ENCODE data around the gene PAFAH1B2. TPM values are rescaled to one million over a fixed set of nuclear protein-coding genes. Genes with fewer than 3 reads are reported as not detected.

The PAFAH1B2 gene
- total RNA-seq, 1 experiment from 2014 or later, result 66.7 TPM

GRCh38 chr11:117171404-117172061 lies 27.4 kb downstream of the PAFAH1B2 start:
- CTCF ChIA-PET, result interaction anchor here (0.8 kb wide), 1 partner anchor 38 kb away, joined by 11 read pairs; no protein-coding TSS in a partner anchor
- no peaks in the 10 kb centered on the region for H3K4me1 Mint-ChIP-seq (ENCODE audit: low read depth, unreplicated experiment)
- peaks cover 26% of the 10 kb centered on the region for H3K36me3 Mint-ChIP-seq (ENCODE audit: insufficient read depth, unreplicated experiment)
- H3K27me3 Mint-ChIP-seq (ENCODE audit: unreplicated experiment), result no peaks in the 10 kb centered on the region
- no peak overlapping the region for H3K4me3 Mint-ChIP-seq (ENCODE audit: low read depth, unreplicated experiment)
- no peak overlapping the region for H3K27ac Mint-ChIP-seq (ENCODE audit: unreplicated experiment)
- DNase-seq, result no peak
- no TSS peak for BruUV-seq (replicated peaks)
- TF ChIP-seq CTCF (IDR thresholded peaks at IDR 0.05; ENCODE audit: unreplicated experiment), result no peak
- no peaks in the 10 kb centered on the region for H3K9me3 Mint-ChIP-seq (ENCODE audit: low read depth, unreplicated experiment)
- intact Hi-C loops (cut with micrococcal nuclease; ENCODE audit: unreplicated experiment), result no loop called here

- intact Hi-C loops (cut with micrococcal nuclease; ENCODE audit: unreplicated experiment), result no loop called here
- H3K27ac Mint-ChIP-seq (ENCODE audit: unreplicated experiment), result no peak overlapping the region
- H3K4me3 Mint-ChIP-seq (ENCODE audit: low read depth, unreplicated experiment), result no peak overlapping the region
- peaks cover 26% of the 10 kb centered on the region for H3K36me3 Mint-ChIP-seq (ENCODE audit: insufficient read depth, unreplicated experiment)
- peaks cover 3% of the 10 kb centered on the region for H3K4me1 Mint-ChIP-seq (ENCODE audit: low read depth, unreplicated experiment)
- no TSS peak for BruUV-seq (replicated peaks)
- CTCF ChIA-PET, result no interaction called here
- no peaks in the 10 kb centered on the region for H3K27me3 Mint-ChIP-seq (ENCODE audit: unreplicated experiment)
- H3K9me3 Mint-ChIP-seq (ENCODE audit: low read depth, unreplicated experiment), result no peaks in the 10 kb centered on the region
- no peak for TF ChIP-seq CTCF (IDR thresholded peaks at IDR 0.05; ENCODE audit: unreplicated experiment)
- no peak for DNase-seq
These were observed 28.8 kb downstream of the PAFAH1B2 start for GRCh38 chr11:117172724-117173421.

- BruUV-seq (replicated peaks), result no TSS peak
- Mint-ChIP-seq H3K9me3 (ENCODE audit: low read depth, unreplicated experiment) (no peaks in the 10 kb centered on the region), H3K27ac (ENCODE audit: unreplicated experiment) (no peak overlapping the region), H3K4me1 (ENCODE audit: low read depth, unreplicated experiment) (peaks cover 7% of the 10 kb centered on the region), H3K36me3 (ENCODE audit: insufficient read depth, unreplicated experiment) (peaks cover 30% of the 10 kb centered on the region), H3K27me3 (ENCODE audit: unreplicated experiment) (no peaks in the 10 kb centered on the region), H3K4me3 (ENCODE audit: low read depth, unreplicated experiment) (no peak overlapping the region)
- intact Hi-C loops (cut with micrococcal nuclease; ENCODE audit: unreplicated experiment), result no loop called here
- no peak for DNase-seq
- no peak for TF ChIP-seq CTCF (IDR thresholded peaks at IDR 0.05; ENCODE audit: unreplicated experiment)
- CTCF ChIA-PET, result no interaction called here
These were observed 31.0 kb downstream of the PAFAH1B2 start for GRCh38 chr11:117175104-117175503.

GRCh38 chr11:117175781-117176180 lies 31.7 kb downstream of the PAFAH1B2 start:
- no peaks in the 10 kb centered on the region for H3K9me3 Mint-ChIP-seq (ENCODE audit: low read depth, unreplicated experiment)
- DNase-seq, result no peak
- peaks cover 7% of the 10 kb centered on the region for H3K4me1 Mint-ChIP-seq (ENCODE audit: low read depth, unreplicated experiment)
- intact Hi-C loops (cut with micrococcal nuclease; ENCODE audit: unreplicated experiment), result no loop called here
- no peak overlapping the region for H3K4me3 Mint-ChIP-seq (ENCODE audit: low read depth, unreplicated experiment)
- CTCF ChIA-PET, result no interaction called here
- BruUV-seq (replicated peaks), result no TSS peak
- no peak overlapping the region for H3K27ac Mint-ChIP-seq (ENCODE audit: unreplicated experiment)
- H3K27me3 Mint-ChIP-seq (ENCODE audit: unreplicated experiment), result no peaks in the 10 kb centered on the region
- TF ChIP-seq CTCF (IDR thresholded peaks at IDR 0.05; ENCODE audit: unreplicated experiment), result no peak
- H3K36me3 Mint-ChIP-seq (ENCODE audit: insufficient read depth, unreplicated experiment), result peaks cover 30% of the 10 kb centered on the region

All from Calu3 (cell line).